Measurements from ENCODE around the gene ANKS3. TPM values are rescaled to one million over a fixed set of nuclear protein-coding genes. Genes with fewer than 3 reads are reported as not detected.
A peak's percentile ranks its signal among the peaks of the same experiment; 100 is the strongest.

ANKS3 gene
- total RNA-seq (2021) (32.8 and 35.0 TPM in 2 replicates), Bru-seq, nascent RNA (percentile 65 among the genes with signal in this experiment), BruChase-seq, experiment 1, labeled RNA remaining after a 2-hour chase (percentile 74 among the genes with signal in this experiment), BruChase-seq, experiment 2, labeled RNA remaining after a 6-hour chase (percentile 65 among the genes with signal in this experiment)
- long read RNA-seq, partial matches to known transcripts, result 1 of 44 reads
- long read RNA-seq, other reads (novel, unspliced or antisense), result 41 of 44 reads

DNA sequence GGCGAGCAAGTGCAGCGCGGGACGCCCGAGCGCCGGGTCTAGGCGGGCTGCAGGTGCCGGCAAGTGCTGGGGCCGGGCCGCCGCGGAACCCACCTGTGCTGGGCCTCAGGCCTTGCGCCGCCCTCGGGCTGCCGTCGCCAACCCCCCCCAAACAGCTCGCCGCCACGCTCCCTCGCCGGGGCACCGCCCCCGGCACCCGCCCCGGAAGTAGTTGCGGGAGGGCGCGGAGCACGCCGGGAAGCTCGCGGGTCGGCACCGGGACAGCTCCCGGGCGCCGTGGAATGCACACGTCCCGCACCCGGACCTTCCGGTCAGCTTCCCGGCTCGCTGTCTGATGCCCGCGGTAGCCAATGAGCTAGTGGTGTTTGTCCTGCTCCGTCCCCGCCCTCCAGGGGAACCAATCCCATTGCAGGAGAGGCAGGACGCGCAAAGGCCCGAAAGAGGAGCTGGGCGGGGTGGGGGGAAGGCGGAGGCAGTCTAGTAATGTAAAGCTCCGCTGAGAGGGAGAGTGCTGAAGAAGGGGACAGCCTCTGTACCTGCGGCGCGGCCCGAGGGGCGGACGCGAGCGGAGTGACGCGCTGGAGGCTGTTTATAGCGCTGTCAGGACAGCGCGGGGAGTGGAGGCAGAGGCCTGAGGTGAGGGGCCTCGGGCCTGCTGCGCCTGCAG lies at the start of gene ANKS3, which contains the start of gene DNAAF8:
Gene ANKS3, minus strand, starts transcription at position 209 of the 667 bp plus-strand sequence. CDS start 4,122 bp downstream, outside the sequence.
Gene DNAAF8, plus strand, starts transcription at position 475 of the 667 bp plus-strand sequence. CDS start 1,978 bp downstream, outside the sequence.
- TF ChIP-seq CTCF (conservative IDR thresholded peaks at IDR 0.05) (no peak), EZH2 (IDR thresholded peaks at IDR 0.05; ENCODE audit: low read depth) (no peak)
- Histone ChIP-seq H3K4me2 (peak within 1 kb of the TSS; percentile 85), H3K4me1 (replicated peaks; ENCODE audit: insufficient read depth) (peaks cover 12% of the 10 kb centered on the region), H3K36me3 (ENCODE audit: low read depth) (no peaks in the 10 kb centered on the region; the same call in 1 of the 2 replicates), H2AFZ (peak within 1 kb of the TSS; percentile 97), H3K27me3 (ENCODE audit: insufficient read depth, low read depth) (no peaks in the 10 kb centered on the region), H3F3A (ENCODE audit: insufficient read depth, low read depth) (peaks cover 20% of the 10 kb centered on the region), H3K27ac (peak within 1 kb of the TSS; percentile 52), H3K4me3 (peak within 1 kb of the TSS; percentile 83), H4K20me1 (ENCODE audit: insufficient read depth) (no peaks in the 10 kb centered on the region), H3K79me2 (ENCODE audit: low read depth) (peaks cover 21% of the 10 kb centered on the region), H3K9me2 (ENCODE audit: insufficient read depth) (no peaks in the 10 kb centered on the region), H3K9me3 (ENCODE audit: insufficient read depth, low read depth) (no peaks in the 10 kb centered on the region)
- intact Hi-C loops (cut with micrococcal nuclease; ENCODE audit: unreplicated experiment), result loop anchor here (1.0 to 5.0 kb wide), 3 partner anchors 34 to 223 kb away; partner anchors contain the start of genes ROGDI and SEC14L5
- peak; percentile 93 to 97 for DNase-seq
- ChIA-PET CTCF (interaction anchor here (0.6 to 1.3 kb wide), 3 partner anchors 69 to 331 kb away, joined by 3 to 4 read pairs (median 3); partner anchors contain the start of genes C16orf89 and ROGDI), POLR2A (ENCODE audit: unreplicated experiment) (interaction anchor here (0.5 to 1.1 kb wide), 18 partner anchors 20 to 364 kb away, joined by 3 to 12 read pairs (median 4); partner anchors contain the start of genes NAGPA, ROGDI and SEC14L5)
- BruUV-seq (replicated peaks), result no TSS peak

GRCh38 chr16:4783251-4783950 lies 49.3 kb upstream of the ANKS3 start:
- H2AFZ ChIP-seq, result no peak overlapping the region
- no peaks in the 10 kb centered on the region for H3K9me2 ChIP-seq (ENCODE audit: insufficient read depth)
- H4K20me1 ChIP-seq (ENCODE audit: insufficient read depth), result no peaks in the 10 kb centered on the region
- no peak overlapping the region for H3K4me2 ChIP-seq
- H3F3A ChIP-seq (ENCODE audit: insufficient read depth, low read depth), result no peaks in the 10 kb centered on the region
- no peaks in the 10 kb centered on the region for H3K9me3 ChIP-seq (ENCODE audit: insufficient read depth, low read depth)
- intact Hi-C loops (cut with micrococcal nuclease; ENCODE audit: unreplicated experiment), result no loop called here
- no peaks in the 10 kb centered on the region for H3K79me2 ChIP-seq (ENCODE audit: low read depth)
- H3K4me3 ChIP-seq, result no peak overlapping the region
- no peaks in the 10 kb centered on the region for H3K36me3 ChIP-seq (ENCODE audit: low read depth)
- CTCF ChIA-PET, result no interaction called here
- POLR2A ChIA-PET (ENCODE audit: unreplicated experiment), result no interaction called here
- no peak for TF ChIP-seq CTCF (conservative IDR thresholded peaks at IDR 0.05)
- TF ChIP-seq EZH2 (IDR thresholded peaks at IDR 0.05; ENCODE audit: low read depth), result no peak
- no peaks in the 10 kb centered on the region for H3K27me3 ChIP-seq (ENCODE audit: insufficient read depth, low read depth)
- BruUV-seq (replicated peaks), result no TSS peak
- H3K4me1 ChIP-seq (replicated peaks; ENCODE audit: insufficient read depth), result peaks cover 9% of the 10 kb centered on the region
- no peak for DNase-seq
- no peak overlapping the region for H3K27ac ChIP-seq

DNA sequence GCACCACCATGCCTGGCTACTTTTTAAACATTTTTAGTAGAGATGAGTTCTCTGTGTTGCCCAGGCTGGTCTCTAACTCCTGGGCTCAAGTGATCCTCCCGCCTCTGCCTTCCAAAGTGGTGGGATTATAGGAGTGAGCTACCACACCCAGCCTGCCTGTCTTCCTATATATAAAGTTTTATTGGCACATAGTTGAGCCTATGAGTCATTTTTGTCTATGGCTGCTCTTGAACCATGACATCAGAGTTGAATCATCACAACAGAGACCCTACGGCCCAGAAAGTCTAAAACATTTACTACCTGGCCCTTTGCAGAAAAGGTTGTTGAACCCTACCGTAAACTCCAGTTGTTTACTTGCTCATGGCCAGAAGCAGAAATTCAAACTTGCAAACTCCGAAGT lies 46.2 kb upstream of the ANKS3 start:
- Histone ChIP-seq H3K27ac (no peak overlapping the region), H3K4me2 (no peak overlapping the region), H3K9me2 (ENCODE audit: insufficient read depth) (no peaks in the 10 kb centered on the region), H3K27me3 (ENCODE audit: insufficient read depth, low read depth) (no peaks in the 10 kb centered on the region), H3K4me1 (replicated peaks; ENCODE audit: insufficient read depth) (no peaks in the 10 kb centered on the region; the same call in 1 of the 2 replicates), H4K20me1 (ENCODE audit: insufficient read depth) (no peaks in the 10 kb centered on the region), H2AFZ (no peak overlapping the region), H3K79me2 (ENCODE audit: low read depth) (no peaks in the 10 kb centered on the region), H3K4me3 (no peak overlapping the region), H3K9me3 (ENCODE audit: insufficient read depth, low read depth) (no peaks in the 10 kb centered on the region), H3K36me3 (ENCODE audit: low read depth) (no peaks in the 10 kb centered on the region), H3F3A (ENCODE audit: insufficient read depth, low read depth) (no peaks in the 10 kb centered on the region)
- BruUV-seq (replicated peaks), result no TSS peak
- intact Hi-C loops (cut with micrococcal nuclease; ENCODE audit: unreplicated experiment), result no loop called here
- ChIA-PET CTCF (interaction anchor here (0.7 kb wide), 1 partner anchor 50 kb away, joined by 7 read pairs; no protein-coding TSS in a partner anchor), POLR2A (ENCODE audit: unreplicated experiment) (interaction anchor here (0.5 kb wide), 1 partner anchor 12 kb away, joined by 3 read pairs; no protein-coding TSS in a partner anchor)
- DNase-seq, result no peak
- TF ChIP-seq EZH2 (IDR thresholded peaks at IDR 0.05; ENCODE audit: low read depth), result no peak
- no peak for TF ChIP-seq CTCF (conservative IDR thresholded peaks at IDR 0.05)
